HG03159 (cell line): Measurements from ENCODE around the gene CCDC69.
"Not testable (repeated sequence)": the region's sequence is repeated elsewhere in the genome, so short reads cannot be mapped to it uniquely, and the experiment has no call there.

Experiments
- ATAC-seq: cut with Tn5 transposase; IDR thresholded peaks from one replicate; pipeline ENCODE4 v1.9.1; 2021; ENCODE audit warnings: mild to moderate bottlenecking, moderate library complexity; ENCODE audit not compliant: unreplicated experiment

Gene CCDC69, protein sequence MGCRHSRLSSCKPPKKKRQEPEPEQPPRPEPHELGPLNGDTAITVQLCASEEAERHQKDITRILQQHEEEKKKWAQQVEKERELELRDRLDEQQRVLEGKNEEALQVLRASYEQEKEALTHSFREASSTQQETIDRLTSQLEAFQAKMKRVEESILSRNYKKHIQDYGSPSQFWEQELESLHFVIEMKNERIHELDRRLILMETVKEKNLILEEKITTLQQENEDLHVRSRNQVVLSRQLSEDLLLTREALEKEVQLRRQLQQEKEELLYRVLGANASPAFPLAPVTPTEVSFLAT

DNA sequence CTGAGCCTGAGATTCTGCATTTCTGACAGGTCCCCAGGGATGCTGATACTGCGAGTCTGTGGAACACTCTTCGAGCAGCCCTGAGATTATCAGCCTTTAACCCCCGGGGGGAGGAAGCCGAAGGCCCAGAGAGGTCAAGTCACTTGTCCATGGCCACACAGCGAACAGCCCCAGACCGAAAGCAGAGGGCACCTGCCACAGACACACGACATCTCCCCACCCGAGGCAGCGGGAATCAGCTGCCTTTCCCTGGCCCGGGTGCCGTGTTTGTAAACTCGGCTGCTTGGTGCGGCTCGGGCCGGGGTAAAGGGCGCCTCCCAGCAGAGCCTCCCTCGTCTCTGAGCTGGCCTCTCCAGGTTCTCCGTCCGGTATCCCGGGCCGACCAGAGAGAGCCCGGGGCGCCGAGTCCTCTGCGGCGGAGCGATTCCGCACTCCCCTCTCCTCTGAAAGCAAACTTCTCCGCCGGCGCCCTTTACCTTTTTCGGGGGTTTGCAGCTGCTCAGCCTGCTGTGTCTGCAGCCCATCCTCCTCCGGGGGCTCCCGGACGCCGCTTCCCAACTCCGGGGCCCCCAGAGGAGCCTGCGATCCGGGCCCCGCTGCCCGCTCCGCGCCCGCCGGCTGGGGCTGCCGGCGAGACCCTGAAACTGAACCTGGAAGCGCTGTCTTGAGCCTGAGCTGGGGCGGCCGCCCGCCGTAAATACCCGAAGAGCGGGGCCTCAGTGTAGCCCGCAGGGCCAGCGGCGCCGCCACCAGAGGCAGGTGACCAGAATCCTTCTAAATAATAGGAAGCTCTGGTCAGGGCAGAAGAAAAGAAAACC lies at the start of gene CCDC69:
Gene CCDC69, minus strand, starts transcription at position 646 of the 818 bp plus-strand sequence. Its CDS starts 122 bp downstream, at position 524.
- peak; percentile 69 for ATAC-seq

DNA sequence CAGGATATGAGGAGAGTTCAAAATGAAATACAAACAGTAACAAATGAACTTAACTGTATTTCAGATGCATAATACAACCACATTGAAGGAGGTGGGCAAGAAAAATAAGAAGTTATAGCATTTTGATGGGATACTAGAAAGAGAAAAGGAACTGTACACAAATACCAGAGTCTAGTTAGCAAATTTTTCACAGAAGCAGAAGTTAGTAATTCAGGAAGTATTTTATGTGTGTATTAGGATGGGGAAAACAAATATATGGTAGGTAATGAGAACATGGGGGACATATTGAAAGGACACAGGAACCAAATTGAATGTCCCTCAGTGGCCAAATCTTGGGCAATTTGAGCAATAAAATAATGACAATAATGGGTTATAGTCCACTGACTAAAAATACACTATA lies 47.4 kb upstream of the CCDC69 start:
- ATAC-seq = no peak

DNA sequence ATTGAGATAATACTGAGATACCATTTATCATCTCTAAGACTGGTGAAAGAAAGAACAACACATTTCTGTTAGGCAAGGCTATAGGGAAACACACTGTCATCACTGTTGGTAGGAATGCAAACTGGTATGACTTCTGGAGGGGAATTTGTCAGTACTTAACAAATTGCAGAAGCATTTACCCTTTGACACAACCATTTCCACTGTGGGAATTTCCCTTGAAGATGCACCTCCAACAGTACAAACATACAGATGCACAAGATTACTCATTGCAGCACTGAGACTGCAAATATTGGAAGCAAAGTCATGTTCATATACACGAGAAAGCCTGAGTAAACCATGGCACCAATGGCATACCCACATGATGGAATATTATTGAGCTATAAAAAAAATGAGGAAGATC lies 46.7 kb upstream of the CCDC69 start:
- ATAC-seq = peak; percentile 86

DNA sequence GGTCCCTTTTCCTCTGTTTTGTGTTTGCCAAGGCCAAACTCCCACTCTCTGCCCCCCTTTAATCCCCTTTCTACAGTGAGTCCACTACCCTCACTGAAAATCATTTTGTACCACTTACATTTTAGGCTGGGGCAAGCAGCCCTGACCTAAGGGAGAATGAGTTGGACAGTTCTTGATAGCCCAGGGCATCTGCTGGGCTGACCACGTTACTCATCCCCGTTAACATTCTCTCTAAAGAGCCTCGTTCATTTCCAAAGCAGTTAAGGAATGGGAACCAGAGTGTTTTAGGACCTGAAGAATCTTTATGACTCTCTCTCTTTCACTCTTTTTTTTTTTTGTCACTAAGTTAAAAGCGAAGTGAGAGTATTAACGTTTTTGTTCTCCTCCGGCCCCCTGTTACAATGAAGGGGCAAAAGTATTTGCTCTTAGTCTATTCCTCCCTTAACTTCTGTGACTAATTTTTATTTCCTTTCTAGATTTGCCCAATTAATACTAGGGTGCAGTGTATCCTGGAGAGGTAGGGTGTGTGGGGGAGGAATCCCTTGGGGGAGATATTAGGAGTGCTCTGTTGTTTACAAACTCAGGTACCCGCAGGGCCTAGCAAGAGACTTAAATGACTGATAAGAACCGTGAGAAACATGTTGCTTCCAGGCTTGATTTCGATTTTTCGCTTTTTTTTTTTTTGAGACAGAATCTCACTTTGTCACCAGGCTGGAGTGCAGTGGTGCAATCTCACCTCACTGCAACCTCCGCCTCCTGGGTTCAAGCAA lies 43.8 kb upstream of the CCDC69 start:
- no peak for ATAC-seq

DNA sequence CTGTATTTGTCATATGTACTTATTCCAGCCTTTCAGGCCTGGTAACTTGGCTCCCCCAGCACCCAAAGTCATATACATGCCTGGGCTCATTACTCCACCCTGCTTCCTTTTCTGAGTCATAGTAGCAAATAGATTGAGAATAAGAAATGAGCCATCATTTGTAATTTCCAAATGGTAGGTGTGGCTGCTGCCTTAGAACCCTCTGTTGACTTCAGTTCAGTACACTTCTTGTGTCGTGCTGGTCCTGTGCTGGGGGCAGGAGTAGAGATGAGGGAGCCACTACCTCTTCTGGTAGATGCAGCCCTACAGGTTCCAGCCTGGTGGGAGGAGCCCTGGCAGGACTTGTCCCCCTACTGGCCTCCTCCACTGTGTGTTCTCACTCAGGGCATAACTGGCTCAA lies 40.2 kb upstream of the CCDC69 start:
- no peak for ATAC-seq

DNA sequence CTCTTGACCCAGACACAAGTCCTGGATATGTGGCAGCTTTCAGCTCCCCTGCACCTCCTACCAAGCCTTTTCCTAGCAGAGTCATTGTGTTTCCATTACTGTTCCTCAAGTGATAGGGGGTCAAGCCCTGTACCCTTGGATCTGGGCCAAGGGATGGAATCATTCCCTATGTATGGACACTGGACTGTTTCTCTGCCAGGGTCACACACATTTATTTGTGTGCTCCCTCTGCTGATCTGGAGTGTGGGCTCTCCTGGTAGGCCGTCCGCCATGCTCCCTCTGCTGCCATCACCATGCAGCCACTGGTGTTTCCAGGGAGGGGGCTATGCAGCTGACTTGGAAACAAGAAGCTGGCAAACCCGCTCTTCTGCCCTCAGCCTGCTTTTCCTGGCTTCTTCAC lies 38.6 kb upstream of the CCDC69 start:
- no peak for ATAC-seq

DNA sequence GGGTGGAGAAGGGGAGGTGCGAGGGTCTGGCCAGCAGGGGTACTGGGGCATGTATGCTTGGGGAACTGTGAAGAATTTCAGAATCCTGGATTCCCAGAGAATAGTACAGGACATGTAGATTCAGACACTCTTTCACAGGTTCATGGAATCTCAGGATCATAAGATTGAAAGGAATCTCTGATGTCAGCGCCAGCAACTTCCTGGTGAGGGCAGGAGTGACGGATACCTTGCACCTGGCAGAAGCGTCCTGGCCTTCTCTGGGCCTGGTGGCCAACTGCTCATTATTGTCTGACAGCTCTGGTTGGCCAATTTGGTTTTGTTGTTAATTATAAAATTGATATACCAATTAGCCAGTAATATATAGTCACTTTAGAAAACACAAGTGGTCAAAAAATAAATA lies 36.0 kb upstream of the CCDC69 start:
- ATAC-seq = no peak

DNA sequence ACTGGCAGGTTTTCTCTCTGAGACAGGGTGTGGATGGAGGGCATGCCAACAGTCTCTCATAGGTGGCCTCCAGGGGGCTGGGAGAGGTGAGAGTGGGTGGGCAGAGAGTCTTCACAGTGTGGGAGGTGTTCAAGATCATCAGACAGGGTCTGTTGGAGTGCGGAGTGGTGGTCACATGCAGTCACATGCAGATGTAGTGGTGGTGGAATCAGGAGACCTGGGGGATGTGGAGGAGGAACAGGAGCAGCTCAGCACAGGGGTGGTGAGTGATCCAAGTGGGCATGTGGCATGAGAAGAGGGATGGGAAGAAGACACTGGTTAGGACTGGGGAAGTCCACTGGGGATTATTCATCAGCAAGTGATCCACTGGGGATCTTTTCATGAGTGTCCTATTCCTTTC lies 34.9 kb upstream of the CCDC69 start:
- no peak for ATAC-seq

DNA sequence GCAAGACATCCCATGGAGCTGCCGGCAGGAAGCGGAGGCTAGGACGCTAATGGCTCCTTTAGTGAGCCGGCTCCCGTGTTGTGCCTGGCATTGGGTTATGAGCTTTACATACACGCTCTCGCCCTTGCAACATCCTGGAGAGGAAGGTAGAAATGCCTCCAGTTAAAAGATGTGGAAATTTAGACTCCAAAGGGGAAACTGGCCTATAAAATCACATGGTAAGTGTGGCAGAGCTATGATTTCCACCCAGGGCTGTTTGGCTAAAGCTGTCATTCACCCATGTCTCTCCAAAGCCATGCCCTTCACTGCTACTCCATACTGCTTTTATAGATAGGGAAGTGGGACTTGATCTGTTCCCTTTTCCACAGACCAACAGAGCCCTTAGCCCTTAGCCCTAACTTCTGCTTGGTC lies 34.3 kb upstream of the CCDC69 start:
- no peak for ATAC-seq

DNA sequence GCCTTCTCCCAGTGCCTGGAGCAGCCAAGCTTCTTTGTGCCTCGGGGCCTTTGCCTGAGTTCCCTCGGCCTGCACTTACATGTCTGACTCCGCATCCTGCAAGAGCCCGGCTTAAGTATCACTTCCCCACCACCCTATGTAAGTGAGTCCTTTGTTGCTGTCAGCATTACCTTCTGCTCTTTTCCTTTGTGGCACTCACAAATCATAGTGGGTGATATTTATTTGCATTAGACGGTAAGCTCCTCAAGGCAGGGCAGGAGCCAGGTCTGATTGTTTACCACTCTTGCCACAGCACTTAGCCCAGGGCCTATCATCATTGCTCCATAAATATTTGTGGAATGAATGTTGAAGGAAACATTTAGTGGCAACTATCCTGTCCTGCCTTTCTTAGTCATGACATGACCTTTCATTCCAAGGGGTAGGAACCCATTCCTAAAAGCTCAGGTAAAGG lies 33.9 kb upstream of the CCDC69 start:
- ATAC-seq = peak; percentile 29

DNA sequence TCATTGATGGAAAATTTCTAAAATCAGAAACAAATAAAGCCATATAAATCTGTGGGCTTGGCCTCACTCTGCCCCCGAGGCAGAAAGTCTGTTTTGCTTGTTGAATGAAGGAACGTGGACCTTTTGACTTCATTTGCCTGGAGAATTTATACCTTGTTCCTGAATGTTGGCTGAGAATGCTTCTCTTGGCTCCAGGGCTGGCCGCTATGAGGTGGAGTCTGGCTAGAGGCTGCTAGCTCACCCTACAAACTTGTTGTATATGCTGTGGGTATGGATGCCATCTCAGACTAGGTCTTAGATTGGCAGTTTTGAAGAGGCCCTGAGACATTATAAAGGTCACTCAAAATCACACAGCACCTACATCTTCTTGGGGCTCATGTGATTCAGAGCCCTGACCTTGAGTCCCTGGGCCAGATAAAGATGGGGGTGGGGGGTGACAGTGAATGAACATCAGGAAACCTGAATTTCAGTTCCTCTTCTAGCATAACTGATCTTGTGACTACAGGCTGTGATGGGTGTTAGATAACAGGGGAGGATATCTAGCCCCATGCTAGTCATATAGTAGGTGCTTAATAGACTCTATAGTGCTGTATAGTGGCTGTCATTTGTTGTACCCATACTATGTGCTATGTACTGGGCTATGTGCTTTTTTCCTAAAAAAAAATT lies 31.9 kb upstream of the CCDC69 start:
- peak; percentile 44 for ATAC-seq

DNA sequence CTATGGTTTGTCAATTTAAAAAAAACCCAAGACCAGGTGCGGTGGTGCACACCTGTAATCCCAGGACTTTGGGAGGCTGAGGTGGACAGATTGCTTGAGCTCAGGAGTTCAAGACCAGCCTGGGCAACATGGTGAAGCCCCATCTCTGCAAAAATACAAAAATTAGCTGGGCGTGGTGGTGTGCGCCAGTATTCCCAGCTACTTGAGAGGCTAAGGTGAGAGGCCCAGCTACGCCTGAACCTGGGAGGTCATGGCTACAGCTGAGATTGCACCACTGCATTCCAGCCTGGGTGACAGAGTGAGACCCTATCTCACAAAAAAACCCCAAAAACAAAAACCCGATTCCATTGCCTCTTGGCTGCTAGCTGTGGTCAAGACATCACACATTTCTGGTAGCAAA lies 31.1 kb upstream of the CCDC69 start:
- ATAC-seq = not testable (repeated sequence)

DNA sequence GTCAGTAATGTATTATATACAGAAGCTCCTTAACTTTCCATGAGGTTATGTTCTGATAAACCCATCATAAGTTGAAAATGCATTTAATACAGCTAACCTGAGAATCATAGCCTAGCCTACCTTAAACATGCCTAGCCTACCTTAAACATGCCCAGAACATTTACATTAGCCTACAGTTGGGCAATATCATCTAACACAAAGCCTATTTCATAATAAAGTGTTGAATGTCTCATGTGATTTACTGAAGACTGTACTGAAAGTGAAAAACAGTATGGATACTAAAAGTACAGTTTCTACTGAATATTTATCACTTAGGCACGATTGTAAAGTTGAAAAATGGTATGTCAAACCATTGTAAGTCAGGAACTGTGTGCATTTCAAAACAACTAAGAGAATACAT lies 30.7 kb upstream of the CCDC69 start:
- ATAC-seq = no peak

DNA sequence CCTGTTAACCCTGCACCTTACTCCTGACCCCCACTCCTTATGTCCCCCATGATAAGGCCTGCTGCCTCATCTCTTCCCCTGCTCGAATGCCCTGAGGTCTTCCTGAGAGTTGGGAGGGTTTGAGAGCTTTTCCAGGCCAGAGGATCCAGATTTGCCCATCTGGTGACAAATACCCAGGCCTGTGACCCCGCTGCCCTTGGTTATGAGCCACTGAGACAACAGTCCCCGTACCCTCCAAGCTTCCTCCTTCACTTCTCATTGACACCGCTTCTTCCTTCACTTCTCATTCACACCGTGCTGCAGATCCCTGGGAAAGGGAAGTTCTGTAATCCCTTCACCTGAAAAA lies 29.7 kb upstream of the CCDC69 start:
- no peak for ATAC-seq

DNA sequence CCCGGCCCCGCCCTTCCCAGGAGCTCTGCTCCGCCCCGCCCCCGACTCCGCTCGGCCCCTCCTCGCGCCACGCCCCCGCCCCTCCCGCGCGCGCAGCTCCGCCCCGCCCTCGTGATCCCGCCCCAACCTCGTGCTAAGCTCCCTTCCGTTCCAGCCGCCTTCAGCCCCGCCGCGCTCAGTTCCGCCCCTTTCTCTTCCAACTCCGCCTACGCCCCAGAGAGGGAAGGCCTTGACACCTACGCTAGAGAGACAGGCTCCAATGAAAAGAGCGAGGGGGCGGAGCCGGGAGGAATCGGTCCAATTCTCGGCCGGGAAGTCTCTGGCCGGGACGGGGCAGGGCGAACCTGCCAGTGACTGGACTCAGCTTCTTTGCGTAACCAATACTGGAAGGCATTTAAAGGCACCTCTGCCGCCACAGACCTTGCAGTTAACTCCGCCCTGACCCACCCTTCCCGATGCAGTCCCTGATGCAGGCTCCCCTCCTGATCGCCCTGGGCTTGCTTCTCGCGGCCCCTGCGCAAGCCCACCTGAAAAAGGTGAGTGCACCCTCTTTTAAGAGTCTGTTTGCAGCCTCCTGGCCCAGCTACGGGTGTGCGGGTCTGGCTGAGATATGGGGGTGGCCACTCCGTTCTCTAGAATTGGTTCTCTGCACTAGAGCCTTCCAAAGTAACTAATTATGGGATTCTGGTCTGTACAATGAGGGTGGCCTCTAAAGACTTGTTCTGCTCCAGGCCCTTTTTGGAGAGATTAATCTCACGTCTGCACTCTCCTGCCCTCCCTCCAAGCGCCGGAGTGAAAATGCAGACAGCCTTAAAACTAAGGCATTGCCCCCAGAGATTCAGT lies 29.1 kb upstream of the CCDC69 start, which contains the start of gene GM2A:
Gene GM2A, plus strand, starts transcription at position 424 of the 843 bp plus-strand sequence. Its CDS starts 32 bp downstream, at position 456.
- ATAC-seq = peak; percentile 82

DNA sequence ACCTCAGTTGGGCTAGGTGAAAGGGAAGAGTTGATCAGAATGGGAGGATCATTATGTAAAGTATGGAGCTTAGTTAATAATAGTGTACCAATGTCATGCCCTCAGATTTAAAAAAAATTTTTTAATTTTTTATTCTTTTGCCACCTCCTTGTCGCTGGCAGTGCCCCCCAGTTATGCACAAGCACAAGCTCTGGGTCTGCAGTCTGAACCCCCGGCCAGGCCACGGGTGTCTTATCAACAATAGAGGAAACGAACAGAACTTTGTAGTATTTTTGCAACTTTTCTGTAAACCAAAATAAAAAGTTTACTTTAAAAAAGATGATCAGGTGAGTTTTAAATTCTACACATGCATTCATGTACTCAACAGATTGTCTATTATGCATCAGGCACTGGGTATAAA lies 27.7 kb upstream of the CCDC69 start:
- no peak for ATAC-seq

DNA sequence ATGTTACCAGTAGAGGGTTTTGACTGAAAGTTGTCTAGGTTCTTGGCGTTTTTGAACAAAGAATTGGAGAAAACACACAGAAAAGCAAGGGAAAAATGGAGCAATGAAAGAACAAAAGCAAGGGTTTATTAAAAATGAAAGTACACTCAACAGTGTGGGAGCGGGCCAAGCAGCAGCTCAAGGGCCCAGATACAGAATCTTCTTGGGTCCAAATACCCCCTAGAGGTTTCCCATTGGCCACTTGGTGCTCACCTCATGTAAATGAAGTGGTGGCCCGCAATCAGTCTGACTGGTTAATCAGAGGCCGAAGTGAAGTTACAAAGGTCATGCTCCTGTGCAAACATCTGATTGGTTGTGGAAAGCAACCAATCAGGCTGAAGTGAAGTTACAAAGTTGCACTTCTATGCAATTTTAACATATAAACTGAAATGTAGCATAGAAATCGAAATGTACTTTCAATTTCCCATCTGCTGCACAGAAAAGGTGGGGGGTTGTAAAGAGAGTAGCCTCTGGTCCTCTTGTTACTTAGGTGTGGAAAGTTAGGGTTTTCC lies 27.2 kb upstream of the CCDC69 start:
- ATAC-seq = no peak

DNA sequence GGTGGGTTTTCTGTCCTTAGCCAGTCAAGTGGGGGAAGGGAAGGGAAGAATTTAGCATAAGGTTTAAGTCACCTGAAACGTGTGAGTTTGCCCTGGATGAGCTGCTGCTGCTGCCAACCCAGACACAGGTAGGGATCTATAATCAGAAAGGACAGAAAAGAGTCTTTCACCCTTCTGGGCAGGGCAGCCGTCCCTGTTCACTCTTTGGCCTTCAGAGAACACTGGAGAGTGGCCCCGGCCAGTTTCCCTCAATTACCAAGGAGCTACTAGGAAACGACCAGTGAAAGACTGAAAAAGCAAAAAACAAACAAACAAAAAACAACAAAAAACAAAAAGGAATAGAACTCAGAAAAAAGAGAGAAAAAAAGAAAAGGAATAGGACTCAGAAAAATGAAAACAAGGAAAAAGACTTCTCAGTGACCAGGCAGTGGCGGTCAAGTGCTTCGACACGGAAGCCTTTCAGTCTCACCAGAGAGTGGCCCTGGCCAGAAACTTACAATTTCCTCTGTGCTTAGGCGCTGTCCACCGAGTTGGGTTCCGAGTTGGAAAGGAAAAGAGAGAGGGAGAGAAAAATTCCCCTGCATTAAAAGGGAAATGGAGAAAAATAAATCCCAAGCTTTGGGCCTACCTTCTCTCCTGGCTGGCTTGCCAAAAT lies 26.6 kb upstream of the CCDC69 start:
- ATAC-seq = no peak

DNA sequence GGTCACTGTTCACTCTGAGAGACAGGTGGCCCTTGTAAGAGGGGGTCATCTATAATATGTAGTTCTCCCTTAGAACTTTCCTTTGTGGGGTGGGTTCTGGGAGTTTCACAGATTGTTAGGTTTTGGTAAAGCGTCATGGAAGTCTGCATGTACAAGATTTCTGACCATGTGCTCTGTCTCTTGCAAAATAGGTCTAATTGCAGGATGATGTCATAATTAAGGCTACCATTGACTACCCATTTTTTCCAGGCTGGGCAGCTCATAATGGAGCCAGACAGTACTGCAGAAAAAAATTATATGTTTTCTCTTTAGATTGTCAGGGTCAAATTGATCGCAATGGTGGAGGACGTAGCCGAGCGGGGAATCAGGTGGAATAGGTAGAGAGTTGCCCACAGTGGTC lies 25.4 kb upstream of the CCDC69 start:
- no peak for ATAC-seq
